Measurements from ENCODE around the gene KHNYN.
"Not testable (repeated sequence)": the region's sequence is repeated elsewhere in the genome, so short reads cannot be mapped to it uniquely, and the experiment has no call there.

KHNYN gene

DNA sequence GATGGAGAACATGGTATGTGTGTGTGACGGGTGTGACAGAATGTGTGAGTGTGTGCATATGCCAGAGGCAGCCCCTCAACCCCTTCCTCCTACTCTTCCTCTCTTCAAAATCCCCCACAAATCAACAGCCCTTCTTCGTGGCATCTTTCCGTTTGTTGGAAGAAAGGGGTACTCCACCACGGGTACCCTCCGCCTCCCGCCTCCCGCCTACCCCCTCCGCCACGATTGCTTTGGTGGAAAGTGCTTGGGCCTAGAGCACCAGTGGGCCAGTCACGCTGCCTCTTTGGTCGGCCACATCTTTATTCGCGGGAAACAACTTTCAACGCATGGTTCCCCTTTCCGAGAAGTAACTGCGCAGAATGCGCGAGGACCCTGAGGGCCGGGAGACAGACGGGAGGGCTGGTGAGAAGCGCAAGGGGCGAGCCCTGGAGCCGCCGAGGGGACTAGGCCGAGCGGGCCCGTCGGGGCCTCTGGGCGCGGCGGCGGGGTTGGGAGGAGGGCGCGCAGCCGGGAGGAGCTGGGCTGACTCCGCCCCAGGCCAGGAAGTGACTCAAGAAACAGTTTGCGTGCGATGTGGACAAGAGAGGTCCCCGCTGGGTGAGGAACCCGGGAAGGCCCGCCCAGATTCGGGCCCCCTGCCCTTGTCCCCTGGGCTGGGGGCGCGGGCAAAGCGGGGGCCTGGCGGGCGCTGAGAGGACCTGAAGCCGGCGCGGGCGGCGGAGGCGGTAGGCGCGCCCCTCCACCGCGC is at the start of gene KHNYN, which contains the start of gene CBLN3:
TSS of gene KHNYN (plus strand) at position 560 of the 748 bp plus-strand sequence. CDS start 777 bp downstream, outside the sequence.
TSS of gene CBLN3 (minus strand) at position 274 of the 748 bp plus-strand sequence. CDS start 614 bp downstream, outside the sequence.
- peak; percentile 90 for DNase-seq

- DNase-seq: no peak
Measured at GRCh38 chr14:24381363-24382063, 48.2 kb upstream of the KHNYN start.

DNA sequence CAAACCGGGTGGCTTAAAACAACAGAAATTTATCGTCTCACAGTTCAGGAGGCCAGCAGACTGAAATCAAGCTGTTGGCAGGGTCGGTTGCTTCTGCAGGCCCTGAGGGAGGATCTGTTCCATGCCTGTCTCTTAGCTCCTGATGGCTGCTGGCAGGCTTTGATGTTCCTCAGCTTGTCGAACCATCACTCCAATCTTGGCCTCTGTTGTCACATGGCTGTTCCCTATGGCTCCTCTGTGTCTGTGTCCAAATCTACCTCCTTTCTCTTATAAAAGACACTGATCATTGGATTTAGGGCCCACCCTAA is 47.7 kb upstream of the KHNYN start:
- no peak for DNase-seq

- DNase-seq: no peak
Measured at GRCh38 chr14:24384169-24384568, 45.6 kb upstream of the KHNYN start.

DNA sequence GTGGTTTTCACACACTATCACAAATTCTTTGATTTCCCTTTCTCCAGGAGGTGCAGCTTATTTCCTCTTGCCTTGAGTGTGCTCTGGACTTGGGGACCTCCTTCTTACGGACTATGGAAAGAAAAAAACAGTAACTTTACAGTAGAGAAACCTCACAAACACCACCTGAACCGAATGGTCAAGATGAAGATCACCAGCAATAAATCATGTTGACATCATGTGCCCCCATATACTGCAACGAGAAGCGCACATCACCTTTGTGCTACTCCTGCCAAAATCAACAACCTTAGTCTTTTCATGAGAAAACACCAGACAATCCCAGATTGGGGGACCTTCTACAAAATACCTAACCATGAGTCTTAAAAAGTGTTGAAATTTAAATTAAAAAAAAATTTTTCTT is 44.2 kb upstream of the KHNYN start:
- DNase-seq: no peak

GRCh38 chr14:24387009-24387345 is 42.8 kb upstream of the KHNYN start:
- DNase-seq: no peak

DNA sequence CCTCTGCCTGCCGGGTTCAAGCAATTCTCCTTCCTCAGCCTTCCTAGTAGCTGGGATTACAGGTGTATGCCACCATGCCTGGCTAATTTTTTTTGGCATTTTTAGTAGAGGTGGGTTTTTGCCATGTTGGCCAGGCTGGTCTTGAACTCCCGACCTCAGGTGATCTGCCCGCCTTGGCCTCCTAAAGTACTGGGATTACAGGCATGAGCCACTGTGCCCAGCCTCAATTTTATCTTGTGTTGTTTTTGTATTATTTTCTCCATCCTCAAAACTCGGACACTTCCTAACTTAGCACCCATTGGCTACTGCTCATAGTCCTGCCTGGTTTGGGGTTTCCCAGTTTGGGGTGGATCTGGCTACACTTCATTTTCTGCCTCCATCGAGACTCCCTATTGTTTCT is 42.2 kb upstream of the KHNYN start:
- DNase-seq: not testable (repeated sequence)

GRCh38 chr14:24388474-24389179 is 41.1 kb upstream of the KHNYN start:
- no peak for DNase-seq

DNA sequence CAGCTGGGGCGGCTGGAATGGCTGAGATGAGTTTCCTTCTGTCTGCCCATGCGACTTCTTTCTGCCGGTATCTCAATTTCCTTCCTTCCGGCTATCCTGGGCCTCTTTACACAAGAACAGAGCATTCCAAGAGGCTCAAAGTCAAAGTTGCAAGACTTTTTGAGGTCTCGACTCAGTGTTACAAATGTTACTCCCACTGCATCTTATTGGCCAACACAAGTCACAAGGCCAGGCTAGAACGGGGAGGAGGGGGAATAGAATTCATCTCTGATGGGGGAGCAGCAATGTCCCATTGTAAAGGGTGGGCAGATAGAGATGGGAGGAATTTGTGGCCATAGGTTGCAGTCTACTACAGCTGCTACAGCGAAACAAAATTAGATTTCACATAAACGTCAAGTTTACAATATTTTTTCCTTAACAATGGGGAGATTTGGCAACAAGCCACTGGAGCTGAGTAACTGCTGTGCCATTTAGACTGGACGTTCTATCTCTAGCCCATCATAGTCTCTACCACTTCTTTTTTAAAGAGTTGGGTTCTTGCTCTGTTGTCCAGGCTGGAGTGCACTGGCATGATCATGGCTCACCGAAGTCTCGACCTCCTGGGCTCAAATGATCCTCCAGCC is 40.4 kb upstream of the KHNYN start:
- no peak for DNase-seq

DNA sequence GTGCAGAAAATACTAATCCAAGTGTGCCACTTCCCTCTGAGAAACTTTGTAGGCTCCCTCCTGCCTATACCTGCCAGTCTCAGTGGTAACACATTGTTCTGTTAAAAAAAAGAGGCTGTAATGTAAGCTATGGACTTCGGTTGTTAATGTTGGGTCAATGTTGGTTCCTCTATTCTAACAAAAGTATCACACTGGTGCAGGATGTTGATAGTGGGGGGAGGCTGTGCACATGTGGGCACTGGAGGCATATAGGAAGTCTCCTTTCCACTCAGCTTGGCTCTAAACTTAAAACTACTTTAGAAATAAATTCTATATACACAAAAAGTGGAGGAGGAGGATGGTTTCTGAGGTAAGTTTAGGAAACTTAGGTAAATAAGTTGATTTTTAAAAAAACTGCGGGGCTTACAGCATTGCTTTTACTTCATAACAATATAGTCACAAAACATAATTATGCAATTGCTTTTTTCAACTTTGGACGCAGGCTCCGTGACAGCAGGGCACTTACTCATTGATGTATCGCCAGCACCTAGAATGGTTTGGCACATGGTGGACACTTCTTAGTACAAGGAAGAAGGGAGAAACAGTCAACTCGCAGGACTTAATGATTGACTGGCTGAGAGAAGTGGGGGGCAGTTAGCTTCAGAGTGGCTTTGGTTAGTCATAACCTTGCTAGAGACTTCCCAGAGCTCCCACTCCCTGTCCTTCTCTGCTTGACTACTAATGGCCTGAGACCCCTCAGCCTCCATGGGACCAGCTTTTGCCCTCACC is 38.9 kb upstream of the KHNYN start:
- DNase-seq: no peak

GRCh38 chr14:24392325-24393091 is 37.2 kb upstream of the KHNYN start:
- DNase-seq: no peak

GRCh38 chr14:24394275-24394674 is 35.5 kb upstream of the KHNYN start:
- peak; percentile 23 for DNase-seq

DNA sequence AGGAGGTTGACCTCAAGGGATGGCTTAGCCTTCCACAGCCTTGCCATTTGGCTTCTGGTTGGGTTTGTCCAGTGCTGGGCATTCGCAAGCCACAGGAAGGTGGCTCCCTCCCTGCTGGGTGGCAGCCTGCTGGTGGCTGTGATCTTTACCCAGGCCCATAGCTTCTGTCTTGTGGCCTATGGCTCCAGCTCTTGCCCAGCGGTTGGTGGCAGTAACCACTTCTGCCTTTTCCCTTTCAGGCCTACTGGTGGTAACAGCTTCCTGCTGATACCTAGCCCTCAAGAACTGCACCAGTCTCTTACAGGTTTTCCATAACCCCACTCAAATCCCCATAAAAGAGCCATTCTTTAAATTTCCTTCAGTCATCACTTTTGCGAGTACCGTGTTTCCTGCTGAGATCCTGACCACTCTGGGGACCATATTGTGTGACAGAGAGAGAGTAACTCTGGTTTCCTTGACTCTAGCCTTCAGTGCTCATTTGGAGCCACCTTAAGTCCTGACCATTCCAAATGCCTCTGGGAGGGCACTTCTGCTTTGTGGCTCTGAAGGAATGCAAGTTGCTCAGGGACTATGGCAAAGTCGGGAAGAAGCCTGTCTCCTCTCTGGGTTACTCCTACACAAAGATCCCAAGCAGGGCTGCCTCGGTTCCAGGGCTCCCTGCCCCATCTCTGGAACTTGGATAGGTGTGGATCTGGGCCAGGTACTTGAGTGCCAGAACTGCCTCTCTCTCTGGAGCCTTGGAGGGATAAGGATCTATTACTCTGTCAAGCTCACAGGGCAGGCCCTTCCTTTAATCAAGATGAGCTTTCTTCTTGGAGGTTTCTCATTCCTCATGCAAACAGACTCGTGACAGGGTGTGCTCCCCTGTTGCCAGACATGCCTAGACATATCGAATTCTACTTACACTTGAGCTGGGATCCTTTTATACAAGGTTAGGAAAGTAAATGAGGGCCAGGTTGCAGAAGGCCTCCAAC is 33.9 kb upstream of the KHNYN start:
- no peak for DNase-seq

DNA sequence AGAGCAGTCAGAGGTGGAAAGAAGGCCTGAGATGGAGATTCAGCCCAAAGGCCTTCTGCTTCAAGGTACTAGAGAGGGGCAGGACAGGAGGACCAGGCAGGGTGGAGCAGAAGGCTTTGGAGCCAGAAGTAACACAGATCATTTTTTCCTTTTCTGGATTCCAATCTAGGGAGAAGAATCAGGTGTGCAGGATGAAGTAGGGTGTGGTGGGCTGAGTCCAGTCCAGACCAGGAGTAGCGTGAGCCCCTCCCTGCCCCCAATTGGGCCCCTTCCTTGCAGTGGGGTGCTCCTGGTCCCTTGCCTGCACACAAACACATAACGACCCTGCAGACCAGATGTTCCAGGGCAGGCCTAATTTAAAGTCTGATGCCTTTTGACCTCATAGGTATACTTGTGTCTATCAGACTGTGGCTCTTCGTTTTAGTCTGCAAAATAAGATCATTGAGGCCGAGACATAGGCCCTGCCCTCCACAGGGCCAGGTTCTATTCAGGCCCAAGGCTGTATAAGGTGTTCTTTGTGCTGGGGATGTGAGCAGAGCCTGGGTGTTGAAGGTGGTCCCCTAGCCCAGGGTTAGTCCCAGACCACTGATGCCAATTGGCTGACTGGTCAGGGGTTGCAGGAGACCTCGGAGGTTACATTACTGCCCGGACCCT is 32.0 kb upstream of the KHNYN start:
- DNase-seq: no peak

GRCh38 chr14:24398293-24398652 is 31.5 kb upstream of the KHNYN start:
- DNase-seq: no peak

GRCh38 chr14:24398653-24399446 is 30.9 kb upstream of the KHNYN start, which contains the start of gene NYNRIN:
Gene NYNRIN, plus strand, starts transcription at chr14:24399003. Its CDS starts 244 bp downstream, at chr14:24399247.
- DNase-seq: peak; percentile 57

DNA sequence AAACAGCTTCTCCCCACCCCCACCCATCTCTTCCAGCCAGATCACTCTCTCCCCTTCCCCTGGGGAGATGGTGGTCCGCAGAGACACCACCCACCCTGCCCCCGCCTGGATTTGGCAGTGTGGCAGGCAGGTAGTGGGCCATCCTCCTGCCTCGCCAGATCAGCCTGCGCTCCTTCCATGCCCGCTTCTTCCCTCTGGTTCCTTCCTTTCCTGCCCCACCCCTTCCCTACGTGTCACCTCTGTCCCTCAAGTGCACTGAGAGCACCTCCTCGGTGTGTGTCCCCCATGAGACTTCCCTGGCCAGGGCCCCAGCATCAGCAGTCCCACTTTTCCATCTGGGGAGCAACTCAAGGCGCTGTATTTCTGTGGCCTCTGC is 30.3 kb upstream of the KHNYN start:
- DNase-seq: no peak

GRCh38 chr14:24399999-24400718 is 29.6 kb upstream of the KHNYN start:
- DNase-seq: no peak

Measured in CD4-positive, alpha-beta T cell treated with Interleukin-6 for 4 hours (primary cell).